ENCODE results near the gene RECK.

DNA sequence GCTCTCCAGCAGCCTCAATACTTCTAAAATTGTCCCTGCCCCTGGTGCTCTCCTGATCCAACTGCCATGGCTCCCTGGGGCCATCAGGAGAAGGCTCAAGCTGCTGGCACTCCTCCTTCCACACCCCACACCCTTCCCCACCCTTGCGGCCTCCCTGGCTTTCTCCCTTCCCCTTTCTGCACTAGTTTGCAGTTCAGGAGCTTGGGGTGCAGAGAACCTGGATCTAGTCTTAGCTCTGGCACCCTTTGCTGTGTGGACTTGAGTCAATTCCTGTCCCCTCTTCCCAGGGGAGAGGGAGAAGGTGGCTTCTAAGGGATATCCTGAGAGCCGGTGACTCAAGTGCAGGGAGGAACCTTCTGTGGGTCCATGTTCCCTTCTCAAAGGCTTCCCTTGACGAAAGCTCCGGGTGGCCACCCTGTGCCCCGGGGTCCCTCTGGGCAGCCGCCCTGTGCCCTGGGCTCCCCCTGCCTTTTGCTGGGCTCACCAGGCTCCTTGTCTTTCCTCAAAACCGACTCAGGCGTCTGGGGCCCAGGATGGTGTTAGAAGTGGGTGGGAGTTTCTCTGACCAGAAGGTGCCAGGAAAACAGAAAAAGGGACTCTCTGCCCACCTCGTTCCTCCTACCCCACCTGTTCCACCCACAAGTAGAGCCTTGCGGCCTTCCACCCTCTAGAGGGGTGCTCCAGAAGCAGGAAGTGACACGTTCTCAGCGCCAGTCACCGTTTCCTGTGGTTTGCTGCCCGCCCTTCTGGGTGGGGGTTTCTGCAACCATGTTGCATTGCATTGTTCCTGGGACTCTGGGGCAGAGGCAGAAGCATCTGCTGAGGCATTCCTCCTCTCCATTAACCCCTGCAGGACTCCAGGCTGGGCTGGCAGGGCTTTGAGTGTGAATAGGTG is 114.8 kb downstream of the RECK start:
- TF ChIP-seq SUZ12 (IDR thresholded peaks at IDR 0.05; ENCODE audit: extremely low read depth, insufficient read depth, insufficient read length): no peak
- TF ChIP-seq YY1 (IDR thresholded peaks at IDR 0.05; ENCODE audit: insufficient read depth, insufficient read length): no peak

Measured in NT2/D1 (cell line).